Calu3 (cell line): ENCODE data around the gene COG4. TPM values are rescaled to one million over a fixed set of nuclear protein-coding genes. Genes with fewer than 3 reads are reported as not detected.

ENCODE experiments used
- BruUV-seq: library from RNA; stranded (reverse); fragments of 400-500 nt; replicated peaks from 2 replicates; lab custom pipeline; 2021; lab: Mats Ljungman, UMichigan
- CTCF ChIA-PET: fragments of 300-600 bp; sonication (Branson Sonifier 250); formaldehyde crosslinking; loops from one replicate; lab custom pipeline; 2022; ENCODE audit warnings: antibody characterized with exemption; lab: Charles Lee
- DNase-seq: peaks from one replicate; pipeline ENCODE4 v3.0.0; 2022
- H3K27ac Mint-ChIP-seq: one replicate; pipeline ENCODE4 v1.8.0; 2022; ENCODE audit warnings: mixed read lengths; ENCODE audit not compliant: unreplicated experiment
- H3K27me3 Mint-ChIP-seq: one replicate; pipeline ENCODE4 v1.8.0; 2022; ENCODE audit warnings: mixed read lengths; ENCODE audit not compliant: unreplicated experiment
- H3K36me3 Mint-ChIP-seq: one replicate; pipeline ENCODE4 v1.8.0; 2022; ENCODE audit warnings: mild to moderate bottlenecking, moderate library complexity, mixed read lengths; ENCODE audit not compliant: insufficient read depth, unreplicated experiment
- H3K4me1 Mint-ChIP-seq: one replicate; pipeline ENCODE4 v1.8.0; 2022; ENCODE audit warnings: mild to moderate bottlenecking, low read depth, mixed read lengths; ENCODE audit not compliant: unreplicated experiment
- H3K4me3 Mint-ChIP-seq: one replicate; pipeline ENCODE4 v1.8.0; 2022; ENCODE audit warnings: mild to moderate bottlenecking, low read depth, moderate library complexity, mixed read lengths; ENCODE audit not compliant: unreplicated experiment
- H3K9me3 Mint-ChIP-seq: one replicate; pipeline ENCODE4 v1.8.0; 2022; ENCODE audit warnings: low read depth, mixed read lengths; ENCODE audit not compliant: unreplicated experiment
- intact Hi-C: fragments of 100-400 bp; cut with micrococcal nuclease; formaldehyde crosslinking; loops from one replicate; pipeline ENCODE4 v1.10.0; 2022; ENCODE audit not compliant: unreplicated experiment
- total RNA-seq: library from RNA; stranded (reverse); gene quantifications from 2 replicates; pipeline ENCODE4 v1.2.3, GENCODE V29; 2022
- TF ChIP-seq, protein P1 (sequence below): fragments of 200-600 bp; IDR thresholded peaks from one replicate; pipeline ENCODE4 v1.8.0; 2022; ENCODE audit warnings: antibody characterized with exemption; ENCODE audit not compliant: unreplicated experiment

COG4 gene
- total RNA-seq, 1 experiment from 2014 or later: 88.6 TPM

DNA sequence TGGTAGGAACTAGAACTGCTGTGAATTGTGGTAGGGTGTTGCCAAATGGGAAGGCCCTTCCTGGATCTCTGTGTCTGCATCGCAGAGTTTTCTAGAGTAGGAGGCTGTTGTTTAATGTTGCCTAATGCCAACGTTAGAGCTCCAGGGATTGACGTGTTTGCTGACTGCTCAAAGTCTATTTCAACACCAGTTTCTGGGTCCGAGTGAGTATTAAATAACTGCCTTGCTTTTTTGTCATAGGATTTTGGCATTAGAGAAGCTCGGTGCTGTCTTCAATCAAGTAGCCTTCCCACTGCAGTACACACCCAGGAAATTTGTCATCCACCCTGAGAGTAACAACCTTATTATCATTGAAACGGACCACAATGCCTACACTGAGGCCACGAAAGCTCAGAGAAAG, 40.3 kb upstream of the COG4 start:
- H3K4me1 Mint-ChIP-seq: peaks cover 21% of the 10 kb centered on the region
- H3K4me3 Mint-ChIP-seq: no peak overlapping the region
- H3K36me3 Mint-ChIP-seq: peaks cover 94% of the 10 kb centered on the region
- intact Hi-C loops: loop anchor here (10.0 kb wide), 1 partner anchor 211 kb away; no protein-coding TSS in a partner anchor
- DNase-seq: no peak
- no peak overlapping the region for H3K27ac Mint-ChIP-seq
- TF ChIP-seq, protein P1, sequence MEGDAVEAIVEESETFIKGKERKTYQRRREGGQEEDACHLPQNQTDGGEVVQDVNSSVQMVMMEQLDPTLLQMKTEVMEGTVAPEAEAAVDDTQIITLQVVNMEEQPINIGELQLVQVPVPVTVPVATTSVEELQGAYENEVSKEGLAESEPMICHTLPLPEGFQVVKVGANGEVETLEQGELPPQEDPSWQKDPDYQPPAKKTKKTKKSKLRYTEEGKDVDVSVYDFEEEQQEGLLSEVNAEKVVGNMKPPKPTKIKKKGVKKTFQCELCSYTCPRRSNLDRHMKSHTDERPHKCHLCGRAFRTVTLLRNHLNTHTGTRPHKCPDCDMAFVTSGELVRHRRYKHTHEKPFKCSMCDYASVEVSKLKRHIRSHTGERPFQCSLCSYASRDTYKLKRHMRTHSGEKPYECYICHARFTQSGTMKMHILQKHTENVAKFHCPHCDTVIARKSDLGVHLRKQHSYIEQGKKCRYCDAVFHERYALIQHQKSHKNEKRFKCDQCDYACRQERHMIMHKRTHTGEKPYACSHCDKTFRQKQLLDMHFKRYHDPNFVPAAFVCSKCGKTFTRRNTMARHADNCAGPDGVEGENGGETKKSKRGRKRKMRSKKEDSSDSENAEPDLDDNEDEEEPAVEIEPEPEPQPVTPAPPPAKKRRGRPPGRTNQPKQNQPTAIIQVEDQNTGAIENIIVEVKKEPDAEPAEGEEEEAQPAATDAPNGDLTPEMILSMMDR: no peak
- H3K27me3 Mint-ChIP-seq: no peaks in the 10 kb centered on the region
- CTCF ChIA-PET: no interaction called here
- BruUV-seq: no TSS peak
- no peaks in the 10 kb centered on the region for H3K9me3 Mint-ChIP-seq

- H3K4me3 Mint-ChIP-seq: no peak overlapping the region
- TF ChIP-seq, protein P1: no peak
- no peaks in the 10 kb centered on the region for H3K9me3 Mint-ChIP-seq
- no peak for DNase-seq
- no peaks in the 10 kb centered on the region for H3K27me3 Mint-ChIP-seq
- BruUV-seq: no TSS peak
- H3K27ac Mint-ChIP-seq: no peak overlapping the region
- peaks cover 94% of the 10 kb centered on the region for H3K36me3 Mint-ChIP-seq
- intact Hi-C loops: loop anchor here (10.0 kb wide), 1 partner anchor 213 kb away; no protein-coding TSS in a partner anchor
- CTCF ChIA-PET: interaction anchor here (1.2 kb wide), 1 partner anchor 23 kb away, joined by 3 read pairs; no protein-coding TSS in a partner anchor
- H3K4me1 Mint-ChIP-seq: peaks cover 1% of the 10 kb centered on the region
These were observed 38.3 kb upstream of the COG4 start for GRCh38 chr16:70561623-70562022.

GRCh38 chr16:70556063-70556462, 32.7 kb upstream of the COG4 start:
- BruUV-seq: no TSS peak
- Mint-ChIP-seq H3K27ac (no peak overlapping the region), H3K4me1 (no peaks in the 10 kb centered on the region), H3K36me3 (peaks cover 91% of the 10 kb centered on the region), H3K4me3 (no peak overlapping the region), H3K27me3 (no peaks in the 10 kb centered on the region), H3K9me3 (no peaks in the 10 kb centered on the region)
- no peak for DNase-seq
- intact Hi-C loops: no loop called here
- TF ChIP-seq, protein P1: no peak
- CTCF ChIA-PET: no interaction called here

GRCh38 chr16:70553645-70554044, 30.3 kb upstream of the COG4 start:
- CTCF ChIA-PET: no interaction called here
- Mint-ChIP-seq H3K27ac (peak overlapping the region; percentile 38), H3K36me3 (peaks cover 89% of the 10 kb centered on the region), H3K9me3 (no peaks in the 10 kb centered on the region), H3K27me3 (no peaks in the 10 kb centered on the region), H3K4me3 (no peak overlapping the region), H3K4me1 (peaks cover 12% of the 10 kb centered on the region)
- TF ChIP-seq, protein P1: no peak
- BruUV-seq: no TSS peak
- no peak for DNase-seq
- intact Hi-C loops: no loop called here
